Body of pancreas (tissue), 4 donors: Measurements from ENCODE around the gene ASPG. TPM values are rescaled to one million over a fixed set of nuclear protein-coding genes. Genes with fewer than 3 reads are reported as not detected.

Experiments
- ATAC-seq: fragments of 150-250 bp; one replicate; pipeline ENCODE4 v1.9.1; 2016
- DNase-seq, 4 donors: peaks; one replicate each; pipeline ENCODE4 v3.0.0-alpha.2; 2019
- H3K27ac ChIP-seq, 4 donors: fragments of 200-600 bp; sonication (generic); 1 replicate in 3 of 4; 2 replicates in 1 of 4; pipeline versions ENCODE4 v1.5.1 to v1.6.1; 2016 to 2019; ENCODE audit warnings: mild to moderate bottlenecking in 1 of 4, mixed read lengths in 1 of 4, moderate library complexity in 1 of 4
- H3K27me3 ChIP-seq, 2 donors: fragments of 200-600 bp; sonication (generic); one replicate each; pipeline ENCODE4 v1.6.0; 2016; ENCODE audit warnings: mild to moderate bottlenecking in 1 of 2
- H3K36me3 ChIP-seq, 2 donors: fragments of 200-600 bp; sonication (generic); replicated peaks in 1 of 2; 2 replicates each; pipeline ENCODE4 v1.5.1; 2016; ENCODE audit warnings: low read depth in 2 of 2; ENCODE audit not compliant: insufficient read depth in 1 of 2
- H3K4me1 ChIP-seq: fragments of 200-600 bp; sonication (generic); one replicate; pipeline ENCODE4 v1.6.0; 2016
- H3K4me3 ChIP-seq, 2 donors: fragments of 200-600 bp; sonication (generic); 1 replicate in 1 of 2; 2 replicates in 1 of 2; pipeline ENCODE4 v1.5.1; 2016 to 2019
- H3K9me3 ChIP-seq, 3 donors: fragments of 200-600 bp; sonication (generic); 1 replicate in 2 of 3; 2 replicates in 1 of 3; pipeline ENCODE4 v1.5.1; 2016
- POLR2A ChIP-seq, 3 donors: fragments of 450-650 bp; IDR thresholded peaks; one replicate each; pipeline ENCODE4 v1.6.1; 2016; ENCODE audit warnings: antibody characterized with exemption in 3 of 3, mild to moderate bottlenecking in 2 of 3
- WGBS, 2 donors: methylation state at CpG; one replicate each; pipeline ENCODE4 v1.1.5; 2017; 5-methylcytosine and 5-hydroxymethylcytosine counted together
- intact Hi-C: fragments of 100-400 bp; cut with DNase I; formaldehyde crosslinking; loops from one replicate; pipeline ENCODE4 v1.15.1; 2023
- total RNA-seq, 2 donors: library from RNA; depleted of rRNA; stranded (reverse); fragments of >200 nt; gene quantifications; one replicate each; pipeline ENCODE4 v1.1.0, GENCODE V29; 2016
- TF ChIP-seq, protein P1 (sequence below), 7 experiments: fragments of 450-650 bp in 4 of 7; fragments of 200-600 bp in 3 of 7; sonication (generic) in 3 of 7; IDR thresholded peaks; one replicate each; pipeline ENCODE4 v1.5.1; 2016 to 2019; ENCODE audit warnings: antibody characterized with exemption in 7 of 7

Gene ASPG
- total RNA-seq, 2 donors from 2014 or later = 0.52 to 0.99 TPM

DNA sequence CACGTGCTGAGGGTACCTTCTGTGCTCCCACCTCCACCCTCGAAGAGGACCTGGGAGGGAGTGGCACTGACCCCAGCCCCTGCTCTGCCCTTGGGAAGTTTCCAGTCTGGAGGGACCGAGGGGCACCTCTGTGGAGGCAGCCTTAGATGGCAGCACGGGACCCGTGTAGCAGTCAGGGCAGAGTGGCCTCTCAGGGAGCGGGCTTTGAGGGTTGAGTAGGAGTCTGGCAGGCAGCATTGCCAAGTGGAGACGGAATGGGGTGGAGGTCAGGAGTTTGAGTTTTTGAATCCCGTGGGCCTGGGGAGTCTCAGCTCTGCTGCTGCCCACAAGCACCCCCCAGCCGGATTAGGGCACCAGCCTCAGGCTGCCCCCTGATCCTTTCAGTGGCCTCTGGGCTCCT lies 74.5 kb downstream of the ASPG start:
- H3K27me3 ChIP-seq = no peaks in the 10 kb centered on the region
- peaks cover 9% of the 10 kb centered on the region for H3K4me1 ChIP-seq
- no peak for ATAC-seq
- no peaks in the 10 kb centered on the region for H3K36me3 ChIP-seq
- no peak overlapping the region for H3K4me3 ChIP-seq
- 88 to 97% methylated on average over 5 to 9 of the region's 9 CpGs for WGBS, 2 donors
- intact Hi-C loops = no loop called here
- H3K27ac ChIP-seq = no peak overlapping the region
- no peak for DNase-seq
- H3K9me3 ChIP-seq = no peaks in the 10 kb centered on the region
- TF ChIP-seq, protein P1, sequence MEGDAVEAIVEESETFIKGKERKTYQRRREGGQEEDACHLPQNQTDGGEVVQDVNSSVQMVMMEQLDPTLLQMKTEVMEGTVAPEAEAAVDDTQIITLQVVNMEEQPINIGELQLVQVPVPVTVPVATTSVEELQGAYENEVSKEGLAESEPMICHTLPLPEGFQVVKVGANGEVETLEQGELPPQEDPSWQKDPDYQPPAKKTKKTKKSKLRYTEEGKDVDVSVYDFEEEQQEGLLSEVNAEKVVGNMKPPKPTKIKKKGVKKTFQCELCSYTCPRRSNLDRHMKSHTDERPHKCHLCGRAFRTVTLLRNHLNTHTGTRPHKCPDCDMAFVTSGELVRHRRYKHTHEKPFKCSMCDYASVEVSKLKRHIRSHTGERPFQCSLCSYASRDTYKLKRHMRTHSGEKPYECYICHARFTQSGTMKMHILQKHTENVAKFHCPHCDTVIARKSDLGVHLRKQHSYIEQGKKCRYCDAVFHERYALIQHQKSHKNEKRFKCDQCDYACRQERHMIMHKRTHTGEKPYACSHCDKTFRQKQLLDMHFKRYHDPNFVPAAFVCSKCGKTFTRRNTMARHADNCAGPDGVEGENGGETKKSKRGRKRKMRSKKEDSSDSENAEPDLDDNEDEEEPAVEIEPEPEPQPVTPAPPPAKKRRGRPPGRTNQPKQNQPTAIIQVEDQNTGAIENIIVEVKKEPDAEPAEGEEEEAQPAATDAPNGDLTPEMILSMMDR (IDR thresholded peaks at IDR 0.05) = no peak
- TF ChIP-seq POLR2A (IDR thresholded peaks at IDR 0.05) = no peak

DNA sequence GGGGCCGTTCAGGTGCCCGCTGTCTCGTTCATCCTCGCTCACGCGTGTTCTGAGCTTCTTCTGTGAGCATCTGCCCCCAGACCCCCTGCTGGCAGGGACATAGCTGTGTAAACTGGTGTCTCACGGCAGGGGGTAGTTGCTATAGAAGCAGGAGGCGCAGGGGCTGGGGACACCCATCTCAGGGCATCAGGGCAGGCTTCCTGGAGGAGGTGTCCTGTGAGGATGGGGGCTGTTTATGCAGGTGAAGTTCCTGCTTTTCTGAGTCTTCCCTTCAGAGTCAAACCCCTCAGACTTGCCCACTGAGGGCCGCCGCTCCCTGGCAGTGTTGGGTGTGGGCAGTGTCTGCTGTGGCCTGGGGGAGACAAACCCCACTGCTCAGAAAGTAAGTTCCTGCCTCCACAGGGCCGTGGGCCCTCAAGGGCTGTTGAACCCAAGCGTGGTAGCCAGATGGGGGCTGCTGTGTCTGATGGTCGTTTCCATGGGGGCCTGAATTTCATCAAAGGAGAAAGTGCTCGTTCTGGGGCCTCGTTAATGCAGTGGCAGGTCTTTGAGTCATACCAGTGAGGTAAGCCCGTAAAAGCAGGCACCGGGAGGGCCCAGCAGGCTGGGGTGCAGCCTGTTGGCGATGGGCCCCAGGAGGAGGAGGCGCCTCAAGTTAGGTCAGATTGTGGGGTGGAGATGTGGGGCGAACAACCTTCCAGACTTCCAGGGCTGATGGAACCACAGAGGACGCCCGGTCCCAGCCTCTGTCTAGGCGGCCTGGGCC lies 76.3 kb downstream of the ASPG start:
- WGBS, 2 donors = 74 to 80% methylated on average over 7 to 23 of the region's 23 CpGs
- no peak for TF ChIP-seq POLR2A (IDR thresholded peaks at IDR 0.05)
- TF ChIP-seq, protein P1 (IDR thresholded peaks at IDR 0.05) = no peak
- Histone ChIP-seq H3K4me3 (no peak overlapping the region), H3K27ac (no peak overlapping the region), H3K36me3 (no peaks in the 10 kb centered on the region), H3K4me1 (peaks cover 9% of the 10 kb centered on the region), H3K9me3 (no peaks in the 10 kb centered on the region), H3K27me3 (no peaks in the 10 kb centered on the region)
- intact Hi-C loops = no loop called here
- DNase-seq = no peak
- ATAC-seq = no peak

DNA sequence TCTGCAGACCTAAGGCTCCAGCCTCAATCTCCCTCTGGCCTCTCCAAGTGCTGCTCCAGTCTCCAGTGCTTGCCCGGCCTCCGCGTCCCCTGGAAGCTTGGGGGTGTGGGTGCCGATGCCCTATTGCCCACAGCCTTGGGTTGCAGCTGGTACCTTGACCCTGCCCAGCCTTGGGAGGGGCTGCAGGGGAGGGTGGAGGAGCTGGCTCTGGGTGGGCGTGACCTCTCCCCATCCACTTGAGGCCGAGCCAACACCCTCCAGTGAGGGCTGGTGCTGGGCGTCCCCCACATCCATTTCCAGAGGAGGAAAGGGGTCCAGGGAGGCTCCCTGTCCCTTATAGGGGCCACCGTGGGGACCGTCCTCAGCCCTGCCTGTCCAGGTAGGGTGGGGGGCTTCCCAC lies 77.0 kb downstream of the ASPG start:
- DNase-seq = no peak
- Histone ChIP-seq H3K4me1 (peaks cover 9% of the 10 kb centered on the region), H3K36me3 (no peaks in the 10 kb centered on the region), H3K27me3 (no peaks in the 10 kb centered on the region), H3K27ac (no peak overlapping the region), H3K9me3 (no peaks in the 10 kb centered on the region), H3K4me3 (no peak overlapping the region)
- no peak for ATAC-seq
- intact Hi-C loops = no loop called here
- WGBS, 2 donors = 95% methylated on average over 9 of the region's 9 CpGs; no CpG with 5 or more reads in 1 of the 2 donors
- TF ChIP-seq, protein P1 (IDR thresholded peaks at IDR 0.05) = no peak
- TF ChIP-seq POLR2A (IDR thresholded peaks at IDR 0.05) = no peak

DNA sequence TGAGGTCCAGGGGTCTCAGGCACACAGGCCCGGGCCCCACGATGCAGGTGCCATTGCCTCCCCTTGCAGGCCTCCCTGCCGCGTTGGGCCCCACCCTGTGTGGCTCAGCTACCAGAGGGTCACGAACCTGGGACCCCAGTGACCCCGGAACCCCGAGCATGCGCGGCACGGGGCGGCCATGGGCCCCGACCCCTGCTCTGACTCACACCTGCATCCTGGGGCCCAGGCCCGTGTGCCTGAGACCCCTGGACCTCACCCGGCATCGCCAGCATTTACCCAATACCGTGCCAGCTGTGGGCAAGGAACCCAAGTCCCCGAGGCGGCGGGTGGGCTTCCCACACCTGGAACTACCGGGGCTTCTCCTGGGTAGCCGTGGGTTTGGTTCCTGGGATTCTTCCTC lies 78.0 kb downstream of the ASPG start:
- 83 to 89% methylated on average over 8 to 21 of the region's 21 CpGs for WGBS, 2 donors
- ATAC-seq = no peak
- no peak for DNase-seq
- Histone ChIP-seq H3K27me3 (no peaks in the 10 kb centered on the region), H3K27ac (no peak overlapping the region), H3K4me1 (peaks cover 8% of the 10 kb centered on the region), H3K36me3 (no peaks in the 10 kb centered on the region), H3K9me3 (no peaks in the 10 kb centered on the region), H3K4me3 (no peak overlapping the region)
- intact Hi-C loops = no loop called here
- TF ChIP-seq POLR2A (IDR thresholded peaks at IDR 0.05) = no peak
- TF ChIP-seq, protein P1 (IDR thresholded peaks at IDR 0.05) = no peak

DNA sequence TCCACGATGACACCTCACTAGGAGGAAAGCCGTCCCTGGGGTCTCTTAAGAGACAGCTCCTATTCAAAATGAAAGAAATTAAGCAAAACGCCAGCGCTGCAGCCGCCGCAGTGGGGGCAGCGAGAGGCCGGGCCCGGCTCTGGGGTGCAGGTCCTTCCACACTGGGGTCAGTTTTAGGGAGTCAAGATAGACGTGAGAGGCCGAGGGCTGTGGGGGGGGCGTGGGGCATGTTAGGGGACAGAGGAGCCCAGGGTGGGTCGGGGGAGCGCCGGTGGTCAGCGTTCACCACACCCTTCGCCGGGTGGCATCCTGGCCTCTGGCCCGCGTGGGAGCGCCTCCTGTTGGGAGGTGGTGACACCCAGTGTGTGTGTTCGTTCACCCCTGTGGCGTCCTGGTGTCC lies 78.5 kb downstream of the ASPG start:
- DNase-seq = no peak
- Histone ChIP-seq H3K4me3 (no peak overlapping the region), H3K27ac (no peak overlapping the region), H3K4me1 (peaks cover 3% of the 10 kb centered on the region), H3K9me3 (no peaks in the 10 kb centered on the region), H3K36me3 (no peaks in the 10 kb centered on the region), H3K27me3 (no peaks in the 10 kb centered on the region)
- WGBS, 2 donors = 75 to 77% methylated on average over 13 to 21 of the region's 23 CpGs
- intact Hi-C loops = no loop called here
- TF ChIP-seq, protein P1 (IDR thresholded peaks at IDR 0.05) = no peak
- no peak for TF ChIP-seq POLR2A (IDR thresholded peaks at IDR 0.05)
- no peak for ATAC-seq
